OCI-LY7 (cell line): ENCODE measurements around the gene ATP5F1D. TPM values are rescaled to one million over a fixed set of nuclear protein-coding genes. Genes with fewer than 3 reads are reported as not detected.

Experiments used
- BruUV-seq: library from RNA; stranded (reverse); fragments of 400-500 nt; replicated peaks from 2 replicates; lab custom pipeline; 2021; lab: Mats Ljungman, UMichigan
- CTCF ChIA-PET: fragments of 300-600 bp; sonication (Branson Sonifier 250); formaldehyde crosslinking; loops from one replicate; lab custom pipeline; 2022; ENCODE audit warnings: antibody characterized with exemption; ENCODE audit not compliant: unreplicated experiment; lab: Charles Lee
- POLR2A ChIA-PET: fragments of 300-600 bp; sonication (Branson Sonifier 250); formaldehyde crosslinking; loops from one replicate; lab custom pipeline; 2022; ENCODE audit warnings: antibody characterized with exemption; lab: Charles Lee
- DNase-seq: peaks from one replicate; pipeline ENCODE4 v3.0.0-alpha.2; 2015; ENCODE audit warnings: low spot score
- H2AFZ ChIP-seq: fragments of 200-600 bp; sonication (generic), shearing (Covaris generic); 2 replicates; pipeline ENCODE4 v1.6.1; 2014; ENCODE audit warnings: mild to moderate bottlenecking, antibody characterized with exemption, low read length, moderate library complexity
- H3K27ac ChIP-seq: fragments of 200-600 bp; sonication (generic); 2 replicates; pipeline ENCODE4 v1.5.1; 2014; ENCODE audit warnings: mixed run types, low read depth, mild to moderate bottlenecking, moderate library complexity, low read length, inconsistent platforms; ENCODE audit not compliant: poor library complexity, severe bottlenecking
- H3K36me3 ChIP-seq: fragments of 200-600 bp; sonication (generic); 2 replicates; pipeline ENCODE4 v1.6.1; 2014; ENCODE audit warnings: mild to moderate bottlenecking, antibody characterized with exemption, low read length, moderate library complexity, mixed read lengths; ENCODE audit not compliant: insufficient read depth
- H3K4me1 ChIP-seq: fragments of 200-600 bp; sonication (generic); 2 replicates; pipeline ENCODE4 v1.5.1; 2014; ENCODE audit warnings: mild to moderate bottlenecking, low read length; ENCODE audit not compliant: insufficient read depth, poor library complexity, severe bottlenecking
- H3K4me2 ChIP-seq: fragments of 200-600 bp; sonication (generic); 2 replicates; pipeline ENCODE4 v1.6.1; 2014; ENCODE audit warnings: mild to moderate bottlenecking, low read length
- H3K4me3 ChIP-seq: fragments of 200-600 bp; sonication (generic); 2 replicates; pipeline ENCODE4 v1.5.1; 2014; ENCODE audit warnings: mild to moderate bottlenecking, low read depth, low read length; ENCODE audit not compliant: poor library complexity, severe bottlenecking
- H3K79me2 ChIP-seq: fragments of 200-600 bp; sonication (generic); 2 replicates; pipeline ENCODE4 v1.6.1; 2016; ENCODE audit warnings: low read depth, mild to moderate bottlenecking, low read length, moderate library complexity, mixed read lengths; ENCODE audit not compliant: insufficient read depth
- H3K9me2 ChIP-seq: fragments of 200-600 bp; sonication (generic); 2 replicates; pipeline ENCODE4 v1.6.1; 2016; ENCODE audit warnings: mild to moderate bottlenecking, low read length, mixed read lengths; ENCODE audit not compliant: insufficient read depth
- H3K9me3 ChIP-seq: fragments of 200-600 bp; sonication (generic); 2 replicates; pipeline ENCODE4 v1.6.1; 2014; ENCODE audit warnings: mild to moderate bottlenecking, mixed run types, low read length, mixed read lengths
- H4K20me1 ChIP-seq: fragments of 200-600 bp; sonication (generic); 2 replicates; pipeline ENCODE4 v1.6.1; 2014; ENCODE audit warnings: mild to moderate bottlenecking, antibody characterized with exemption, low read length, moderate library complexity, mixed read lengths; ENCODE audit not compliant: insufficient read depth
- EZH2phosphoT487 ChIP-seq: fragments of 200-600 bp; sonication (generic); IDR thresholded peaks from 2 replicates; pipeline ENCODE4 v1.6.1; 2018; ENCODE audit warnings: low read depth, borderline replicate concordance, mild to moderate bottlenecking, mixed run types, antibody characterized with exemption, low read length, moderate library complexity, mixed read lengths
- intact Hi-C: fragments of 100-400 bp; cut with micrococcal nuclease; formaldehyde crosslinking; loops from one replicate; pipeline ENCODE4 v1.10.0; 2022; ENCODE audit not compliant: unreplicated experiment
- total RNA-seq, 2 experiments: library from RNA; depleted of rRNA in 1 of 2; stranded (reverse); fragments of >200 nt in 1 of 2; shearing (Covaris generic) in 1 of 2; gene quantifications; 2 replicates each; pipeline ENCODE4 v1.2.3, GENCODE V29; 2014 to 2022
- TF ChIP-seq, protein P1 (sequence below): fragments of 200-600 bp; sonication (generic); conservative IDR thresholded peaks from 2 replicates; pipeline ENCODE4 v1.5.1; 2014; ENCODE audit warnings: mild to moderate bottlenecking, antibody characterized with exemption, low read length, moderate library complexity, mixed read lengths

The ATP5F1D gene
- total RNA-seq, 2 experiments from 2014 or later = 51.8 to 266 TPM

DNA sequence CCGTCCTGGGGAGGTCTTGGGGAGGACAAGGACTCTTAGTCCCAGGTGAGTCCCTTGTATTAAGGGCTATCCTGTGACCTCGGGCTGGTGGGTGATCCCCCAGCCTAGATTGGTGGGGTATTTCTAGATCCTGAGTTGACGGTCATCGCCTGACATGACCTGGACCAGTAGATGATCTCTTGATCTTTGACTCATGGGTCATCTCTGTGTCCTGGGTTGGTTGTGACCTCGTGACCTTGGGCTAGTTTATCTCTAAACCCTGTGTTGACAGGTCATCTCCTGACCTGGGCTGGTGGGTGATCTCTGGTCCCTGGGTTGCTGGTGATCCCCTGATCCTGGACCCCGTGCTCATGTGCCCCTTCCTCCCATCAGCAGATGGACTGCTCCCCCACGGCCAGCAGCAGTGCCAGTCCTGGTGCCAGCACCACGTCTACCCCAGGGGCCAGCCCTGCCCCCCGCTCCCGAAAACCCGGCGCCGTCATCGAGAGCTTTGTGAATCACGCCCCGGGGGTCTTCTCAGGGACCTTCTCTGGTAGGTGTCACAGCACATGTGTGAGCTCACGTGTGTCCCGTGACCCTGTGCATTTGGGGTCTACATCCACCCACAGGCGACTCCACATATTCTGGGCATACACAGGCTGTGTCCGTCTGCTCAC, 13.1 kb downstream of the ATP5F1D start:
- no peak overlapping the region for H3K4me3 ChIP-seq
- no peak for TF ChIP-seq EZH2phosphoT487
- TF ChIP-seq, protein P1, sequence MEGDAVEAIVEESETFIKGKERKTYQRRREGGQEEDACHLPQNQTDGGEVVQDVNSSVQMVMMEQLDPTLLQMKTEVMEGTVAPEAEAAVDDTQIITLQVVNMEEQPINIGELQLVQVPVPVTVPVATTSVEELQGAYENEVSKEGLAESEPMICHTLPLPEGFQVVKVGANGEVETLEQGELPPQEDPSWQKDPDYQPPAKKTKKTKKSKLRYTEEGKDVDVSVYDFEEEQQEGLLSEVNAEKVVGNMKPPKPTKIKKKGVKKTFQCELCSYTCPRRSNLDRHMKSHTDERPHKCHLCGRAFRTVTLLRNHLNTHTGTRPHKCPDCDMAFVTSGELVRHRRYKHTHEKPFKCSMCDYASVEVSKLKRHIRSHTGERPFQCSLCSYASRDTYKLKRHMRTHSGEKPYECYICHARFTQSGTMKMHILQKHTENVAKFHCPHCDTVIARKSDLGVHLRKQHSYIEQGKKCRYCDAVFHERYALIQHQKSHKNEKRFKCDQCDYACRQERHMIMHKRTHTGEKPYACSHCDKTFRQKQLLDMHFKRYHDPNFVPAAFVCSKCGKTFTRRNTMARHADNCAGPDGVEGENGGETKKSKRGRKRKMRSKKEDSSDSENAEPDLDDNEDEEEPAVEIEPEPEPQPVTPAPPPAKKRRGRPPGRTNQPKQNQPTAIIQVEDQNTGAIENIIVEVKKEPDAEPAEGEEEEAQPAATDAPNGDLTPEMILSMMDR = no peak
- H3K9me3 ChIP-seq = no peaks in the 10 kb centered on the region
- BruUV-seq = no TSS peak
- ChIA-PET POLR2A (no interaction called here), CTCF (no interaction called here)
- no peak overlapping the region for H3K4me2 ChIP-seq
- no peak for DNase-seq
- H4K20me1 ChIP-seq = 0 out of 2 replicates have a peak, but pooled peaks cover 7% of the 10 kb centered on the region
- H3K4me1 ChIP-seq = peaks cover 50% of the 10 kb centered on the region
- no peaks in the 10 kb centered on the region for H3K9me2 ChIP-seq
- peaks cover 45% of the 10 kb centered on the region; the same call in 1 of the 2 replicates for H3K79me2 ChIP-seq
- H3K36me3 ChIP-seq = peaks cover 78% of the 10 kb centered on the region
- H2AFZ ChIP-seq = no peak overlapping the region
- H3K27ac ChIP-seq = no peak overlapping the region
- intact Hi-C loops = no loop called here

DNA sequence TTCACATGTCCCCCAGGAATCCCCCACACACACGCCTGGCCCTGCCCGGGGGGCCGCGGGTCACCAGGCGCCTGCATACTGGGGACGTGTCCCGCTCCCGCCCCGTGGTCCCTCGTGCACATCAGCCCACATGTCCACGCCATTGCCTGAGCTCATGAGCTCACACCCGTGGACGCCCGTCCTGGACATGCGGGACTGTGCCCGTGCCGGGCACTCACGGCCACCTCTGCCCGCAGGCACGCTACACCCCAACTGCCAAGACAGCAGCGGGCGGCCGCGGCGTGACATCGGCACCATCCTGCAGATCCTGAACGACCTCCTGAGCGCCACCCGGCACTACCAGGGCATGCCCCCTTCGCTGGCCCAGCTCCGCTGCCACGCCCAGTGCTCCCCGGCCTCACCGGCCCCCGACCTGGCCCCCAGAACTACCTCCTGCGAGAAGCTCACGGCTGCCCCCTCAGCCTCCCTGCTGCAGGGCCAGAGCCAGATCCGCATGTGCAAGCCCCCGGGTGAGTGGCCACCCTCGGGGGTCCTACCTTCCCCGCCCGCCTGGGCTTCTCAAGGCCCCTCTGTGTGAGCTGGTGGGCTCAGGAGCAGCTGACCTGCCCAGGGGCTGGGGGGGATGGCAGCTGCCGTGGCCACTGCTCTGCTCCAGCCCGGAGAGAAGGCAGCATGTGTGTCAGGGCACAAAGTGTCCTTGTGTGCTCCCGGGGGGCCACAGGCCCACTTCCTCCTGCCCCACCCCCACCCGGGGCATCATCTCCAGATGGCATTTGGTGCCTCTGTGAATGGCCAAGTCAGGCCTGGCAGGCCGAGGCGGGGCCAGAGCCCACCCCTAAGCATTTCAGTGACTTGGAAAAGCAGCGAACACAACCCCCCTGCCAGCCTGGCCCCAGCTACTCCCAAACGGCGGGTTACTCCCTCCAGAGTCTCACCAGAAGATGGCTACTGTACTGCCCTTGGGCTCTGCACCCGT, 13.9 kb downstream of the ATP5F1D start:
- Histone ChIP-seq H3K4me3 (no peak overlapping the region), H2AFZ (no peak overlapping the region), H3K79me2 (peaks cover 41% of the 10 kb centered on the region; the same call in 1 of the 2 replicates), H3K4me2 (no peak overlapping the region), H3K9me3 (no peaks in the 10 kb centered on the region), H3K9me2 (no peaks in the 10 kb centered on the region), H3K4me1 (peaks cover 58% of the 10 kb centered on the region), H4K20me1 (0 out of 2 replicates have a peak, but pooled peaks cover 7% of the 10 kb centered on the region), H3K27ac (no peak overlapping the region), H3K36me3 (peaks cover 74% of the 10 kb centered on the region)
- ChIA-PET POLR2A (no interaction called here), CTCF (no interaction called here)
- BruUV-seq = no TSS peak
- DNase-seq = no peak
- TF ChIP-seq, protein P1 = no peak
- TF ChIP-seq EZH2phosphoT487 = no peak
- intact Hi-C loops = no loop called here
